Adrenal gland (tissue), 12 donors: Measurements from ENCODE around the gene COL17A1. TPM values are rescaled to one million over a fixed set of nuclear protein-coding genes. Genes with fewer than 3 reads are reported as not detected.

Source experiments
- DNase-seq, 7 donors: peaks; one replicate each; pipeline ENCODE4 v3.0.0-alpha.2; 2019 to 2020
- H3K27ac ChIP-seq, 5 donors: fragments of 200-600 bp; sonication (generic) in 4 of 5; 1 replicate in 3 of 5; 2 replicates in 2 of 5; pipeline versions ENCODE4 v1.5.1 to v1.8.0; 2016 to 2020; ENCODE audit warnings: mild to moderate bottlenecking in 1 of 5
- H3K27me3 ChIP-seq: fragments of 200-600 bp; 2 replicates; pipeline ENCODE4 v1.8.0; 2021
- H3K36me3 ChIP-seq, 2 donors: fragments of 200-600 bp; replicated peaks in 1 of 2; 1 replicate in 1 of 2; 2 replicates in 1 of 2; pipeline versions ENCODE4 v1.5.1 to v1.8.0; 2018 to 2022
- H3K4me1 ChIP-seq, 2 donors: fragments of 200-600 bp; replicated peaks in 1 of 2; 1 replicate in 1 of 2; 2 replicates in 1 of 2; pipeline versions ENCODE4 v1.5.1 to v1.8.0; 2018 to 2021
- H3K4me3 ChIP-seq, 4 donors: fragments of 200-600 bp; sonication (generic) in 3 of 4; one replicate each; pipeline ENCODE4 v1.5.1; 2016 to 2018
- H3K9me3 ChIP-seq, 3 donors: fragments of 200-600 bp; sonication (generic) in 1 of 3; replicated peaks in 1 of 3; 1 replicate in 2 of 3; 2 replicates in 1 of 3; pipeline versions ENCODE4 v1.5.1 to v1.8.0; 2016 to 2021
- CTCF ChIP-seq, 6 experiments: fragments of 450-650 bp in 4 of 6; fragments of 200-600 bp in 2 of 6; sonication (generic) in 1 of 6; IDR thresholded peaks; 1 replicate in 5 of 6; 2 replicates in 1 of 6; pipeline versions ENCODE4 v1.5.1 to v1.8.0; 2016 to 2021; ENCODE audit warnings: antibody characterized with exemption in 6 of 6, mild to moderate bottlenecking in 2 of 6, moderate library complexity in 1 of 6
- POLR2A ChIP-seq, 2 donors: fragments of 450-650 bp; IDR thresholded peaks; one replicate each; pipeline ENCODE4 v1.6.1; 2017; ENCODE audit warnings: antibody characterized with exemption in 2 of 2, mild to moderate bottlenecking in 2 of 2, moderate library complexity in 1 of 2
- WGBS, 4 donors: extraction: QIAGEN DNeasy Blood & Tissue Kit in 2 of 4; methylation state at CpG; one replicate each; pipeline versions ENCODE4 v1.1.5 to v1.1.7; 2013 to 2017; 5-methylcytosine and 5-hydroxymethylcytosine counted together
- intact Hi-C, 2 donors: fragments of 100-400 bp; cut with DNase I; formaldehyde crosslinking; loops; one replicate each; pipeline versions ENCODE4 v1.14.1 to v1.15.0; 2022 to 2023
- microRNA counts, 2 donors: library from miRNA; unstranded; fragments of <30 nt; microRNA quantifications; one replicate each; lab custom pipeline; 2016
- microRNA-seq, 3 donors: library from miRNA; unstranded; fragments of <30 nt; microRNA quantifications; one replicate each; pipeline ENCODE4, GENCODE V29; 2017 to 2020
- polyA plus RNA-seq, 3 donors: library from polyadenylated mRNA; stranded (reverse); fragments of 200-250 nt in 2 of 3; fragments of 350-450 nt in 1 of 3; fragmentation: Illumina TruSeq in 1 of 3; extraction: RNeasy Lipid Tissue Mini Kit (QIAGEN cat#74804) in 1 of 3; gene quantifications; one replicate each; pipeline ENCODE4 v1.2.3, GENCODE V29; 2013 to 2014
- total RNA-seq, 9 donors: library from RNA; depleted of rRNA in 4 of 9; stranded (reverse); fragments of >200 nt in 4 of 9; fragments of 120-200 nt in 1 of 9; fragmentation: NEBNext Ultra II Directional in 1 of 9; extraction: Animal tissue kit (Norgen Biotek cat#: 25700) in 1 of 9; gene quantifications; one replicate each; pipeline versions ENCODE4 v1.1.0 to v1.2.4, GENCODE V29; 2013 to 2023
- donor health status: healthy with polysubstance abuse.
- donor health status: Bipolar disorder and iron deficiency.
- donor health status: DM: yes; HTN: yes; CAD: no.
- donor health status: DM: no; HTN: no; CAD: no.
- donor health status: DM: no; HTN: no; CAD: no.
- donor health status: DM: yes; HTN: yes; CAD: no.

Gene COL17A1
- total and polyA plus RNA-seq, 12 donors, result 0.11 to 2.2 (median 0.36) TPM; not detected in 4

DNA sequence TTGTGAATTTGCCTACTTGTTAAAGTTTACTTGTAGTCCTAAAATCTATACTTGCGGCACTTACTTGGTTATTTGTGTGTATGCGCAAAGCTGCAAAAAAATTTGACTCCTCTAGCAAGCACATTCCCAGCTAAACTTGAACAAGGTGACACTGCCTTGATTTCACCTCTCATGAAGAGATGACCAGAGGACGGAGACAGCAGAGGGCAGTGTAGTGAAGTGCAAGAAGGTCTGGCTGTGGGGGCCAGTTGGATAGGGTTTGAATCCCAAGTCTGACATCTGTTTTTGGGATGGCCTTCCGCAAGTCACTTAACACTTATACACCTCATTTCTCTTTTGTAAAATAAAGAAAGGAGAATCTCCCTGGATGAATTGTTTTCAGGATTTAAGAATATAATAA lies 103.0 kb downstream of the COL17A1 start:
- H3K27me3 ChIP-seq, result no peaks in the 10 kb centered on the region
- no peak for TF ChIP-seq CTCF (IDR thresholded peaks at IDR 0.05)
- TF ChIP-seq POLR2A (IDR thresholded peaks at IDR 0.05), result no peak
- no peaks in the 10 kb centered on the region for H3K36me3 ChIP-seq
- DNase-seq, result no peak
- no peak overlapping the region for H3K4me3 ChIP-seq
- peaks cover 0 to 61% of the 10 kb centered on the region in 2 donors for H3K4me1 ChIP-seq
- no peaks in the 10 kb centered on the region for H3K9me3 ChIP-seq
- intact Hi-C loops, result no loop called here
- 95 to 99% (median 96%) methylated on average over 4 of the region's 4 CpGs for WGBS, 4 donors
- H3K27ac ChIP-seq, result no peak overlapping the region

MicroRNAs within 50 kb of the gene (microRNA counts, 767-probe panel; counts per million panel counts)
- 0 counts per million in 2 donors for microRNA hsa-miR-936 (lab: Ali Mortazavi, UCI)

Small RNA genes within 50 kb of the gene (microRNA-seq; reads per million reads assigned to microRNA genes)
- 0 reads per million in 3 donors for gene MIR936

Other genes starting within 250 kb of the COL17A1 start
- gene SH3PXD2A, start 230.3 kb downstream of the COL17A1 start, total RNA-seq, result 10 to 100 TPM in 8 of 9 donors, 1 to 10 TPM in 1; 5.7 to 34.5 (median 19.8) TPM
- gene SH3PXD2A, start 230.3 kb downstream of the COL17A1 start, polyA plus RNA-seq, result 10 to 100 TPM; 10.4 to 19.2 (median 10.5) TPM
- gene STN1, start 167.7 kb downstream of the COL17A1 start, total RNA-seq, result 10 to 100 TPM; 24.5 to 73.6 (median 37.5) TPM
- 10 to 100 TPM; 14.8 to 38.5 (median 18.8) TPM for gene STN1, start 167.7 kb downstream of the COL17A1 start, polyA plus RNA-seq
- 10 to 100 TPM; 21.5 to 75.4 (median 34.6) TPM for gene SLK, start 118.7 kb downstream of the COL17A1 start, total RNA-seq
- 10 to 100 TPM in 2 of 3 donors, 1 to 10 TPM in 1; 6.7 to 32.2 (median 10.2) TPM for gene SLK, start 118.7 kb downstream of the COL17A1 start, polyA plus RNA-seq
- gene SFR1, start 36.3 kb upstream of the COL17A1 start, total RNA-seq, result 10 to 100 TPM in 1 of 9 donors, 1 to 10 TPM in 8; 3.1 to 12.2 (median 5.6) TPM
- gene SFR1, start 36.3 kb upstream of the COL17A1 start, polyA plus RNA-seq, result 1 to 10 TPM; 5.8 to 9.6 (median 6.8) TPM
- gene CFAP43, start 146.5 kb upstream of the COL17A1 start, total RNA-seq, result 1 to 10 TPM in 6 of 9 donors, under 1 TPM in 3; 0.28 to 2.3 (median 1.2) TPM
- gene CFAP43, start 146.5 kb upstream of the COL17A1 start, polyA plus RNA-seq, result 1 to 10 TPM in 2 of 3 donors, under 1 TPM in 1; 0.70 to 4.2 (median 2.3) TPM
- 100 to 1,000 TPM; 108 to 262 (median 157) TPM for gene GSTO1, start 169.0 kb upstream of the COL17A1 start, total RNA-seq
- gene GSTO1, start 169.0 kb upstream of the COL17A1 start, polyA plus RNA-seq, result 100 to 1,000 TPM; 130 to 203 (median 192) TPM
- 10 to 100 TPM in 1 of 9 donors, 1 to 10 TPM in 8; 3.7 to 15.3 (median 6.8) TPM for gene GSTO2, start 183.3 kb upstream of the COL17A1 start, total RNA-seq
- gene GSTO2, start 183.3 kb upstream of the COL17A1 start, polyA plus RNA-seq, result 10 to 100 TPM in 1 of 3 donors, 1 to 10 TPM in 2; 6.5 to 13.6 (median 7.9) TPM